ENCODE data around the gene RGS12.
"Not testable (repeated sequence)": the region's sequence is repeated elsewhere in the genome, so short reads cannot be mapped to it uniquely, and the experiment has no call there.

The RGS12 gene

GRCh38 chr4:3296651-3297050 is 3.8 kb downstream of the RGS12 start:
- DNase-seq (ENCODE audit: low spot score) = no peak

GRCh38 chr4:3297066-3297859 is 4.4 kb downstream of the RGS12 start:
- no peak for DNase-seq (ENCODE audit: low spot score)

GRCh38 chr4:3299122-3299975 is 6.5 kb downstream of the RGS12 start:
- DNase-seq (ENCODE audit: low spot score) = no peak

- DNase-seq (ENCODE audit: low spot score) = no peak
Observed at GRCh38 chr4:3299976-3300671, 7.3 kb downstream of the RGS12 start.

- not testable (repeated sequence) for DNase-seq (ENCODE audit: low spot score)
Observed at GRCh38 chr4:3300882-3301281, 8.1 kb downstream of the RGS12 start.

- DNase-seq (ENCODE audit: low spot score) = no peak
Observed at GRCh38 chr4:3301450-3302172, 8.8 kb downstream of the RGS12 start.

GRCh38 chr4:3302173-3302785 is 9.5 kb downstream of the RGS12 start:
- DNase-seq (ENCODE audit: low spot score) = peak; percentile 28

GRCh38 chr4:3302786-3303564 is 10.2 kb downstream of the RGS12 start:
- no peak for DNase-seq (ENCODE audit: low spot score)

GRCh38 chr4:3303565-3303824 is 10.7 kb downstream of the RGS12 start:
- DNase-seq (ENCODE audit: low spot score) = no peak

GRCh38 chr4:3303923-3304710 is 11.3 kb downstream of the RGS12 start:
- no peak for DNase-seq (ENCODE audit: low spot score)

- DNase-seq (ENCODE audit: low spot score) = no peak
Observed at GRCh38 chr4:3304831-3305609, 12.2 kb downstream of the RGS12 start.

GRCh38 chr4:3305610-3306371 is 13.0 kb downstream of the RGS12 start:
- DNase-seq (ENCODE audit: low spot score) = no peak

- no peak for DNase-seq (ENCODE audit: low spot score)
Observed at GRCh38 chr4:3306450-3306849, 13.6 kb downstream of the RGS12 start.

GRCh38 chr4:3307060-3307459 is 14.2 kb downstream of the RGS12 start:
- DNase-seq (ENCODE audit: low spot score) = no peak

GRCh38 chr4:3307486-3307885 is 14.7 kb downstream of the RGS12 start:
- no peak for DNase-seq (ENCODE audit: low spot score)

GRCh38 chr4:3307891-3308575 is 15.2 kb downstream of the RGS12 start:
- DNase-seq (ENCODE audit: low spot score) = no peak

GRCh38 chr4:3308691-3309090 is 15.9 kb downstream of the RGS12 start:
- no peak for DNase-seq (ENCODE audit: low spot score)

All from germinal center (tissue), 1 donor.